GM18868 (cell line): ENCODE results near the gene ARMC8.

Source experiments
- ATAC-seq: cut with Tn5 transposase; IDR thresholded peaks from one replicate; pipeline ENCODE4 v1.9.1; 2021; ENCODE audit warnings: mild to moderate bottlenecking, moderate library complexity; ENCODE audit not compliant: unreplicated experiment

ARMC8 gene

GRCh38 chr3:138344754-138345153 lies 157.7 kb downstream of the ARMC8 start:
- ATAC-seq, result no peak
